ENCODE results near the gene LARP1.

- TF ChIP-seq CTCF (conservative IDR thresholded peaks at IDR 0.05) = no peak
- no peak for TF ChIP-seq ZFX (IDR thresholded peaks at IDR 0.05)
Observed at GRCh38 chr5:154768207-154768606, 13.0 kb downstream of the LARP1 start.
